Measurements from ENCODE around the gene GRIK4.

The GRIK4 gene

GRCh38 chr11:120819003-120819402 lies 307.5 kb downstream of the GRIK4 start:
- DNase-seq, result no peak

DNA sequence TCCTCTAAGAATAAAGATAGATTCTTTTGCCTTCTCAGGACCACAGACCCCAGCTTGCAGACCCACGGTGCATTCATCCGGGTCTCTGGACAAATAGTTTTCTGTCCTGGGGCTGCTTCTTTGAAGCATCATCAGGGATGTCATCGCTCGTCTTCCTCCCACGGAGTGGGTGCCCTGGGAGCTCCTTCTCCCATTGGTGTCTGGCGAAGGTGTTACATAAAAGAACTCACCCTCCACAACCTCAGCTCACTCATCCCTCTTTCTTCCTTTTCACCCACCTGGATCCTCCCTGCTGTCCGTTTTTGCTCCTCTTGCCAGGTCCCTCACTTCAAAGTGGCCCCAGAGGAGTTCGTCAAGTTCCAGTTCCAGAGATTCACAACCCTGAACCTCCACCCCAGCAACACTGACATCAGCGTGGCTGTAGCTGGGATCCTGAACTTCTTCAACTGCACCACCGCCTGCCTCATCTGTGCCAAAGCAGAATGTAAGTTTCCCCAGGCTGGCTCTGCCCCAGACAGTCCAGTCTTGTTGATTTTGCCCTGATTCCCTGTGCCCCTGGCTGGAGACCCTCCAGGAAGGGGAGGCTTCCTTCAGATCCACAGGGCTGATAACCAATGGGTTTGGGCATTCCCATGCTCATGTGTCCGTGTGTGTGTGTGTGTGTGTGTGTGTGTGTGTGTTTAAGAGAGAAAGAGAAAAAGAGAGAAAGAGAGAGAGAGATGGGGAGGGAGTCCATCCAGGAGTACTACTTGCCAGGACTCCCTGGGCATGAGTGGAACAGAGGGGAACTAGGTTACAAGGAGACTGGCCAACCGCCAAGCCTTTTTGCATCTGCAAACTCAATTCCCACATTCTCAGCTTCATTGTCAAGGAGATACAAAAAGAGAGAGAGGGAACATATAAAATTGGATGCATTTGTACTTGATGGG lies 308.2 kb downstream of the GRIK4 start:
- no peak for DNase-seq

DNA sequence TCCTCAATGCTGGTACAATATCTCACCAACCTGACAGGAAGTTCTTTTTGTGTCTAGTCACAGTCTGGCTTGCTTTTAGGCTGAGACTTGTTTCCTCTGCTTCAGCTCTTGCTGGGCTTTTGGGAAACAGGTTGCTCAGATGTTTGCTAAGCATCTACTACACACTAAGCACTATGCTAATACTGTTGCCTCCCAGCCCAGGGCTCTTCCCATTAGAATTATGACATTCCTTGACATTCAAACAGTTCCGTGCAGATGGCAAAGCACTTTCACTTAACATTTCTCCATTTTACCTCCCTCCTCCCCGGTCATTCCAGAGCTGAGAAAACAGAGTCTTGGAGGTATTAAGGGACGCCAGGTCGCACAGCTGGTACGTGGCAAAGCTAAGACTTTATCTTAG lies 311.6 kb downstream of the GRIK4 start:
- DNase-seq, result no peak

GRCh38 chr11:120824242-120824641 lies 312.7 kb downstream of the GRIK4 start:
- no peak for DNase-seq

GRCh38 chr11:120827198-120827597 lies 315.6 kb downstream of the GRIK4 start:
- DNase-seq, result no peak

DNA sequence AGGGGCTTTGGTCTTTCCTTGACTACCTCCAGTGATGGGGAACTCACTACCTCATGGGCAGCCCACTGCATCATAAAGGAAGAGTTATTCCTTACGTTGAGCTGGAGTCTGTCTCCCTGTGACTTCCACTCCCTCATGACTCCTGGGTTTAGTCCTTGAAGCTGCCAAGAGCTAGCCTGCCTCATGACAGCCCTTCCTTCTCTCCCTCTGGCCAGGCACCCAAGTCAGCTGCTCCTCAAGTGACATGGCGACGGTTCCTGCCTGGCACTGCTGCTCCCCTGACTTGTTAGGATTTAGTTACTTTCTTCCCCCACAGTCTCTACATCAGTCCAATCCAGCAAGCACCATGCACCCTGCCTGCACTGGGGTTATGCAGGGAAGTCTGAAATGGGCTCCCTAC lies 316.3 kb downstream of the GRIK4 start:
- no peak for DNase-seq

- DNase-seq, result no peak
Observed at GRCh38 chr11:120828847-120829246, 317.3 kb downstream of the GRIK4 start.

DNA sequence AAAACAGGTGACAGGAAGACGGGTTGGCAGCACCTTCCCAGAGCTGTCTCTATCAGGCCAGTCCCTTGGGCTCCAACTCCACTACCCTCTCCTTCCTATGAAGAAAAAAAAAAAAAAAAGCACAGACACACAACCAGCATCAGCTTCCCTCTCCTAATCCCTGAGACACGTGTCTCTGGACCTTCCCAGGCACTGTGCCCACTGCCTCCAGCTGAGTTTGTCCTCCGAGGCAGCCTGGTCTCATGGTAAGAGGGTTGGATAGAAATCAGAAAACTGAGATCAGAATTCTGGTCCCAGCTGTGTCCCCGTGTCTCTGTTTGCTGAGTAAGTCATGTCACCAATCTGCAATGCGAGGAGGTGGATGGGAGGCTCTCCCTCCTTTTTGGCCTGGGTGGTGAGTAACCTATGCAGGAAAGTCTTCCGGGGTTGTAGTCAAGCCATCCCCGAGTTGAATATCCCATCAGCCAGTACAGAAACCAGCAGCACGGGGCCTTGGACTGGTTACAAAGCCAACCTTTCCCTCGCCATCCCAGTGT lies 318.6 kb downstream of the GRIK4 start:
- no peak for DNase-seq

- DNase-seq, result no peak
Observed at GRCh38 chr11:120832481-120833238, 321.1 kb downstream of the GRIK4 start.

DNA sequence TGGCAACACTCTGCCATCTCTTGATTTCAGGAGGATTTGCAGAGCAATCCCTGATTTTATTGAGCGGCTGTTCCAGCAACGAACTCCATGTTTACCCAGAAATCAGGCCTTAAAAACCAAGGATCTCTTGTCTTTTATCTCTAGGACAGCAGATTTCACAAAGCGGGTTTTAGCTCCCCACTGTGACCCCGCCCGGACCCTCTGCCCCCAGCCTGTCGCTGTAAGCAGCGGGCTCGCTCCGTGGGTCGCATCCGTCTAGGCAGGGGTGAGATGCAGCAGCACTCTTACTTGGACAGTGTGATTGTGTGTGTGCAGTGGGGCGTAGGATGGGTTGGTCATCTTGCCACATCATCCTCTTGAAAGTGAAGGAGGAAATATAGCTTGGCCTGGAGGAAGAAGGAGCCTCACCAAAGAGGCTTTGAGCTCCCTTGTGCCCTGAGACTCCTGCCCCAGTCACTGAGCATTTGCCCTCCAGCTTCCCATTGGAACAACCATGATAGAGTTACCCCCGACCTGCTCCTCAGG lies 323.2 kb downstream of the GRIK4 start:
- DNase-seq, result no peak

DNA sequence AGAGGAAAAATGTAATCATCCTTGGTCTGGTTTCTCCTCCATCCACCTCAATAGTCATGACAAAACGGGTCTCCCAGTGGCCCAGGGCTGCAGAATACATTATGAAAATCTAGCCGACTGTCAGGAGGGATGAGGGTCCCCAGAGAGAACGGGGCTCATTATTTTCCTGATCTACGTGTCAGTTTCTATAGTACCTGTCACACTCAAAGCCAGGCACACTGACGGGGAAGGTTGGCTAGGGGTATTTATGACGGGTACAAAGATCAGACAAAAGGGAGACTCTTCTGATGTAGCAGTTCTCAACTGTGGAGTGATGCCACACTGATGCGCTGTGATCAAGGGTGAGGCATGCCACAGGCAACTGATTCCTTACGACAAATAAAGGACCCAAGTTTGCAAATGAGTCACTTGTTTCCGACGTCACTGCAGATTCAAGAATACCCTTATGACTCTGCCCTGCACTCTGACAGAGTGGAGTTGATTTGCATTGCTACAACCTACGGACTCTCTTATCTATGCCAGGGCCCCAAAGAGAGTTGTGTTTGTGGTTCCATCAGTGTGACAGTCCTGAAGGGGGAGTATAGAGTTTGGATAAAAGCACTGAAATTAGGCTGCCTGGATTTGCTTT lies 324.2 kb downstream of the GRIK4 start:
- DNase-seq, result no peak

GRCh38 chr11:120837696-120838095 lies 326.1 kb downstream of the GRIK4 start:
- DNase-seq, result no peak

DNA sequence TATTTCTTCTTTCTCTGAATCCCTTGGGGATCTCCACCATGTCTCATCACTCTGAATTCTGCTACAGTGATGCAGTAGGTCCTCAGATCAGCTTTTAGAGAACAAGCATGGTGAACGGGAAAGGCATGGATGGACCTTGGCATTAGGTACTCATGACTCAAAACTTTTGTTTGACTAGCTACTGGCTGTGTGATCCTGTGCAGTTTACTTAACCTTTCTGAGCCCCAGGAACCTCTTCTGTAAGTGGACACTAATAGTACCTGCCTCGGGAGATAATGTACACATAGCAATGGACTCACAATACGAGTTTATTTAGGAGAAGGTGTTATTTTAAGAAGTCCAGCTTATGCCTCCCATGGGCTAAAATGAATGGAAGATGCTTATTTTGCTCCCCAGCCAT lies 327.7 kb downstream of the GRIK4 start:
- DNase-seq, result no peak

DNA sequence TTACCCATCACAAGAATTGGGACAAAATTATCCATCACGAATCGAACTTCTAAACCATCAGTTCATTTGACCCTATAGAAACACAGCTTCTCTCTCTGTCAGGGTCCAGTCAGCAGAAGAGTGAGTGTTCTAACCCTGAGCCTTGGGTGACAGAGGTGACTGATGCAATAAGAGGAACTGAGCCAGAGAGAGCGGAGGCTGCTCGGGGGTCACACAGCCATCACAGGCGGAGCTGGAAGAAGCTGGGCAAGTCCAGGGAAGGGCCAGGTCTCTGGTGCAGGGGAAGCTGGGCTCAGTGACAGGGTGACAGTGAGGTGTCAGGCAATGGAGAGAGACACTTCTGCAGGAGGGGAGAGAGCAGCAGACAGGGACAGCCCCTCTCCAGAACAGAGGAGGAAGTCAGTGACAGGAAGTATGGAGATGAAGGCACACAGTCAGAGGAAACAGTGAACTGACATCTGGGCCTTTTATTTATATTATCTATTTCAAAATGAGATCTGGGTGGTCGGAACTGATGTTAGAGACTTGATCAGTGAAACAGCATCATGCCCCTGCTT lies 328.4 kb downstream of the GRIK4 start:
- no peak for DNase-seq

DNA sequence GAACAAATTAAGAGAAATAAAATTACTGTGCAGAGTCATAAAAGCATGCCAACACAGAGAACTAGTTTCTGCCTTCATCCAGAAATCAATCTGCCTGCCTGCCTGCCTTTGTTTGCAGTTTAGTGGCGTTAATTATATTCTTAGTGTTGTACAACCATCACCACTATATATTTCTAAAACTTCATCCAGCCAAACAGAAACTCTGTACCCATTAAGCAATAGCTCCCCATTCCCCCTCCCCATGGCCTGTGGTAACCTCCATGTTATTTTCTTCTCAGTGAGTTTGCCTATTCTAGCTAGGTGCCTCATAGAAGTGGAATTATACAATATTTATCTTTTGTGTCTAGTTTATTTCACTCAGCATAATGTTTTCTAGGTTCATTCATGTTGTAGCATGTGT lies 329.1 kb downstream of the GRIK4 start:
- no peak for DNase-seq

- no peak for DNase-seq
Observed at GRCh38 chr11:120841074-120841473, 329.5 kb downstream of the GRIK4 start.

- no peak for DNase-seq
Observed at GRCh38 chr11:120842195-120842594, 330.6 kb downstream of the GRIK4 start.

GRCh38 chr11:120853435-120853834 lies 341.9 kb downstream of the GRIK4 start:
- DNase-seq, result no peak

DNA sequence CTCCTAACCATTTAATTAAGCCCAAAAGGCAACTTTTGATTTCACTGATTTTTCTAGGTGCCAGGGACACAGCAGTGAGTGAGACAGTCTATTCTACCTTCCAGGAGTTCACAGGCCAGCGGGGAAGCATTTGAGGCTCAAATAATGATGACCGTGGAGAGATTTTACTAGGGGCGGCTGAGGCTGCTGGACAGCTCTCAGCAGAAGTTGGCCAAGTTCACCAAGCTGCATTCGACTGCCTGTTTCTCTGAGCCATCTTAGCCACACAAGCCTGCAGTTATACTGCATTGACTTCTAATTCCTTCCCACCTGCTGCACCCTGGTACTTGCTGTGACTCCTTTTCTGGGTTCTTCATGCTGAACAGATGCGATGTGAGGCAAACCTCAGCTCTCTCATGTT lies 343.4 kb downstream of the GRIK4 start:
- DNase-seq, result no peak

DNA sequence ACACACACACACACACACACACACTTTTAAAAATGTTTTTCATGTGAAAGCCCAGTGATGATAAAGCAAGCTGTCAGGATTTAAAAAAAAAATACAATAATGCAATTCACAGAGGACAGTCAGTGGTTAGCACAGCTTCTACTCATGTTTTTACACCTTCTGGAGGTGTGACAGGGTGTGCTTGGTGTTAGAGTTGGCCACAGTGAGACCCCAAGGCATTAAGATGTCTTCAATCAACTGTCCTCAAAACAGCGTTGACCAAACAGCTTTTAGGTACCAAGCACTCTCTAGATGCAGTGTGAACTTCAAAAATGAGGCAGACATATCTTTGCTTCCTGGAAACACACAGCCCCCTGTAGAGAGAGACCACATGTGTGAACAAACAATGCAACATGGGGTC lies 346.0 kb downstream of the GRIK4 start:
- no peak for DNase-seq

GRCh38 chr11:120858740-120859139 lies 347.2 kb downstream of the GRIK4 start:
- no peak for DNase-seq

GRCh38 chr11:120859552-120860295 lies 348.2 kb downstream of the GRIK4 start:
- DNase-seq, result no peak

Measured in activated naive CD4-positive, alpha-beta T cell (primary cell).